ENCODE data around the gene AQP2. TPM values are rescaled to one million over a fixed set of nuclear protein-coding genes. Genes with fewer than 3 reads are reported as not detected.
A peak's percentile ranks its signal among the peaks of the same experiment; 100 is the strongest.

Gene AQP2
- total RNA-seq, 4 donors from 2014 or later = not detected

DNA sequence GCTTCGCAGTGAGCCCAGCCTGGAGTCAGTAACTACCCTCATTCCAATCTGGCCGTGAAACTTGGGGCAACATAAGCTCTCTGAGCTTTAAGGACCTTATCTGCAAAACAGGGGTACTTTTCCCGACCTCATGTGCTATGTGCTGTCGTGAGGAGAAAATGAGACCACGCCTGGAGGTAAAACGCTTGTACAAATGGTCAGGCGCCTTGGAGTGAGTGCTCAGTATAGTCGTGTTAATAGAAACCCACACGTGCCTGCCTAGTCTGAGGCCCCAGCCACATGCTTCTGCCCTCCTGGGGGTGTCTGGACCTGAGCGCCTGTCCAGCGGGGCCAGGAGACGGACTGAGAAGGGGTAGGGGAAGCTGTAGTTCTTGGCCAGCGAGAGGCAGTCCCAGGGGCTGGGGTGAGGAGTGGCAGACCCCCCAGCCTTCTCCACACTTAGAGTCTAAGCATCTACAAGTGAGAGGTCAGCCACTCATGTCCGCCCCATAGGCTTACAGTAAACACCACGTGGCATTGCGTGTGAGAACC, 16.0 kb downstream of the AQP2 start:
- Histone ChIP-seq H3K9me3 (no peaks in the 10 kb centered on the region), H3K4me3 (no peak overlapping the region), H3K27me3 (no peaks in the 10 kb centered on the region), H3K27ac (no peak overlapping the region), H3K36me3 (no peaks in the 10 kb centered on the region), H3K4me1 (peaks cover 0 to 9% (median 2%) of the 10 kb centered on the region in 4 donors)
- no peak for TF ChIP-seq CTCF (IDR thresholded peaks at IDR 0.05)
- TF ChIP-seq POLR2A (IDR thresholded peaks at IDR 0.05) = no peak
- DNase-seq = no peak

- H3K27me3 ChIP-seq = no peaks in the 10 kb centered on the region
- TF ChIP-seq CTCF (IDR thresholded peaks at IDR 0.05) = peak; percentile 78 to 90 (median 88)
- no peak for TF ChIP-seq POLR2A (IDR thresholded peaks at IDR 0.05)
- H3K4me3 ChIP-seq = peak overlapping the region; percentile 10 to 47 (median 38)
- peak; percentile 83 to 96 (median 95) for DNase-seq
- H3K27ac ChIP-seq = no peak overlapping the region
- H3K4me1 ChIP-seq = peaks cover 0 to 9% (median 2%) of the 10 kb centered on the region in 4 donors
- no peaks in the 10 kb centered on the region for H3K9me3 ChIP-seq
- H3K36me3 ChIP-seq = no peaks in the 10 kb centered on the region
Measured at GRCh38 chr12:49967042-49967776, 16.7 kb downstream of the AQP2 start.

GRCh38 chr12:49967777-49968250, 17.3 kb downstream of the AQP2 start:
- Histone ChIP-seq H3K4me1 (peaks cover 0 to 9% (median 2%) of the 10 kb centered on the region in 4 donors), H3K36me3 (no peaks in the 10 kb centered on the region), H3K27me3 (no peaks in the 10 kb centered on the region), H3K9me3 (no peaks in the 10 kb centered on the region), H3K4me3 (peak overlapping the region in 3 of 4 donors; percentile 37 to 47 (median 39)), H3K27ac (no peak overlapping the region)
- TF ChIP-seq POLR2A (IDR thresholded peaks at IDR 0.05) (no peak), CTCF (IDR thresholded peaks at IDR 0.05) (no peak)
- DNase-seq = peak in 1 of 3 donors; percentile 20

DNA sequence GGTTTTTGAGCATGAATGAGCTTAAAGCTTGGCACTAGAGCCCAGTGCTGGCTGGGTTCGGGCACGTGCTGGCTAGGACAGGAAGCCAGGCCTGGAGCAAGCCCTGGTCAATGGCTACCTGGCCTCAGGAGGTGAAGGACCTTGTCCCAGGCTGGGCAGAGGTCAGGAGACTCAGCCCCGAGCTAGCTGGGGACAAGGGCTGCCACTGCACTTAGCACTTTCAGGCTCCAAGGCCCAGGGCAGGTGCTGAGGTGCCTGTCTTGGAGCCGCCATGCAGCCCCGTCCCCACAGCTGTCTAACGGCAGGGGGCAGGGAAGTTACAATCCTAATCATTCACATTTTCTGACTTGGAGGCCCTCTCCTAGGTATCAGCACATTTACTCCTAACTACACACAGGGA, 17.9 kb downstream of the AQP2 start:
- Histone ChIP-seq H3K4me3 (no peak overlapping the region), H3K4me1 (peaks cover 0 to 9% (median 2%) of the 10 kb centered on the region in 4 donors), H3K9me3 (no peaks in the 10 kb centered on the region), H3K36me3 (no peaks in the 10 kb centered on the region), H3K27me3 (no peaks in the 10 kb centered on the region), H3K27ac (no peak overlapping the region)
- peak in 1 of 3 donors; percentile 39 for DNase-seq
- TF ChIP-seq CTCF (IDR thresholded peaks at IDR 0.05) (no peak), POLR2A (IDR thresholded peaks at IDR 0.05) (no peak)

GRCh38 chr12:49969027-49969426, 18.5 kb downstream of the AQP2 start:
- Histone ChIP-seq H3K27me3 (no peaks in the 10 kb centered on the region), H3K9me3 (no peaks in the 10 kb centered on the region), H3K4me1 (peaks cover 0 to 9% (median 2%) of the 10 kb centered on the region in 4 donors), H3K27ac (no peak overlapping the region), H3K4me3 (no peak overlapping the region), H3K36me3 (no peaks in the 10 kb centered on the region)
- DNase-seq = no peak
- TF ChIP-seq CTCF (IDR thresholded peaks at IDR 0.05) (no peak), POLR2A (IDR thresholded peaks at IDR 0.05) (no peak)
